B cell (primary cell): Measurements from ENCODE around the gene CNKSR3.

ENCODE experiments used
- EZH2 ChIP-seq: IDR thresholded peaks from 2 replicates; pipeline ENCODE4 v1.6.1; 2012; ENCODE audit warnings: borderline replicate concordance, low read depth, mild to moderate bottlenecking, moderate library complexity, low read length; ENCODE audit not compliant: insufficient read depth, poor library complexity, severe bottlenecking
- TF ChIP-seq, protein P1 (sequence below): fragments of 200-600 bp; IDR thresholded peaks from one replicate; pipeline ENCODE4 v1.8.0; 2022; ENCODE audit warnings: antibody characterized with exemption, mild to moderate bottlenecking

DNA sequence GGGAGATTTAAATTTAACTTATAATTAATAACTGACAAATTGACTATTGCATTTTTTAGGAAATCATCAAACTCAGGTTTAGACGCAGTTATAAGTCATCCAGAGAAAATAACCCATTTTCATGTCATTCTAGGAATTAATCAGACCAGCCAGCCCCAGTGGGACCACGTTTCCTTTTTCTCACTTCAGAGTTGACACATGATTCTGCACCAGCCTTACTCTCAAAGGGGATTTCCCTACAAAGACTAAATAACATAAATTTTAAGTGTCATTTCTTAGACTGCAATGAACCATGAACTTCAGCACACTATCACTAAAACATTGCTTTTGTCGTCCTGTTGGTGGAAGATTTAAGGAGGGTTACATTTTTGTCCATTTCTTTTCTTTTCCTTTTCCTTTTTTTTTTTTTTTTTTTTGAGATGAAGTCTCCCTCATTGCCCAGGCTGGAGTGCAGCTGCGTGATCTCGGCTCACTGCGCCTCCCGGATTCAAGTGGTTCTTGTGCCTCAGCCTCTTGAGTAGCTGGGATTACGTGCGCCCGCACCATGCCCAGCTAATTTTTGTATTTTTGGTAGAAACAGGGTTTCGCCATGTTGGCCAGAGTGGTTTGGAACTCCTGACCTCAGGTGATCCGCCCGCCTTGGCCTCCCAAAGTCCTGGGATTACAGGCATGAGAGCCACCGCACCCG lies 157.4 kb downstream of the CNKSR3 start:
- TF ChIP-seq, protein P1, sequence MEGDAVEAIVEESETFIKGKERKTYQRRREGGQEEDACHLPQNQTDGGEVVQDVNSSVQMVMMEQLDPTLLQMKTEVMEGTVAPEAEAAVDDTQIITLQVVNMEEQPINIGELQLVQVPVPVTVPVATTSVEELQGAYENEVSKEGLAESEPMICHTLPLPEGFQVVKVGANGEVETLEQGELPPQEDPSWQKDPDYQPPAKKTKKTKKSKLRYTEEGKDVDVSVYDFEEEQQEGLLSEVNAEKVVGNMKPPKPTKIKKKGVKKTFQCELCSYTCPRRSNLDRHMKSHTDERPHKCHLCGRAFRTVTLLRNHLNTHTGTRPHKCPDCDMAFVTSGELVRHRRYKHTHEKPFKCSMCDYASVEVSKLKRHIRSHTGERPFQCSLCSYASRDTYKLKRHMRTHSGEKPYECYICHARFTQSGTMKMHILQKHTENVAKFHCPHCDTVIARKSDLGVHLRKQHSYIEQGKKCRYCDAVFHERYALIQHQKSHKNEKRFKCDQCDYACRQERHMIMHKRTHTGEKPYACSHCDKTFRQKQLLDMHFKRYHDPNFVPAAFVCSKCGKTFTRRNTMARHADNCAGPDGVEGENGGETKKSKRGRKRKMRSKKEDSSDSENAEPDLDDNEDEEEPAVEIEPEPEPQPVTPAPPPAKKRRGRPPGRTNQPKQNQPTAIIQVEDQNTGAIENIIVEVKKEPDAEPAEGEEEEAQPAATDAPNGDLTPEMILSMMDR = no peak
- no peak for TF ChIP-seq EZH2
